Naive thymus-derived CD4-positive, alpha-beta T cell (primary cell): ENCODE results near the gene SKA3. TPM values are rescaled to one million over a fixed set of nuclear protein-coding genes. Genes with fewer than 3 reads are reported as not detected.

Experiments
- polyA plus RNA-seq, 2 donors: library from polyadenylated mRNA; unstranded; fragments of 300-500 nt; fragmentation: Illumina TruSeq; gene quantifications; one replicate each; pipeline ENCODE4 v1.2.3, GENCODE V29; 2021
- total RNA-seq, 6 experiments: library from RNA in 5 of 6; stranded (reverse) in 5 of 6; gene quantifications; 1 replicate in 5 of 6; 2 replicates in 1 of 6; pipeline ENCODE4 v1.2.3 and lab custom pipeline; 2021 to 2026

SKA3 gene
- total and polyA plus RNA-seq, 7 experiments from 2014 or later: 0.46 to 35.0 (median 1.6) TPM; not detected in 3

Other genes with a start within 250 kb of the SKA3 start
- gene LATS2, start 115.0 kb downstream of the SKA3 start, total RNA-seq: 10 to 100 TPM in 1 of 5 experiments, 1 to 10 TPM in 4; 1.3 to 11.9 (median 2.3) TPM
- not detected for gene LATS2, start 115.0 kb downstream of the SKA3 start, polyA plus RNA-seq
- gene SAP18, start 36.4 kb downstream of the SKA3 start, total RNA-seq: 100 to 1,000 TPM; 167 to 223 (median 186) TPM
- 100 to 1,000 TPM; 233 to 309 TPM for gene SAP18, start 36.4 kb downstream of the SKA3 start, polyA plus RNA-seq
- gene MRPL57, start 106 bp upstream of the SKA3 start, total RNA-seq: 10 to 100 TPM; 10.6 to 22.8 (median 19.8) TPM
- gene MRPL57, start 106 bp upstream of the SKA3 start, polyA plus RNA-seq: 10 to 100 TPM; 53.4 to 63.9 TPM